IPS-NIHi7 (cell line): ENCODE data around the gene HSBP1.

Experiments
- DNase-seq: peaks from one replicate; pipeline ENCODE4 v3.0.0; 2012; ENCODE audit warnings: mixed read lengths; ENCODE audit errors: extremely low spot score

The HSBP1 gene

GRCh38 chr16:83807710-83808572 is at the start of gene HSBP1:
Gene HSBP1, plus strand, starts transcription at chr16:83807978. Its CDS starts 99 bp downstream, at chr16:83808077.
- peak; percentile 99 for DNase-seq

GRCh38 chr16:83762141-83762991 is 45.4 kb upstream of the HSBP1 start:
- no peak for DNase-seq

- no peak for DNase-seq
Measured at GRCh38 chr16:83762992-83763358, 44.8 kb upstream of the HSBP1 start.

GRCh38 chr16:83768986-83769385 is 38.8 kb upstream of the HSBP1 start:
- no peak for DNase-seq

- DNase-seq, result peak; percentile 46
Measured at GRCh38 chr16:83769397-83770008, 38.3 kb upstream of the HSBP1 start.

- no peak for DNase-seq
Measured at GRCh38 chr16:83771306-83771942, 36.4 kb upstream of the HSBP1 start.

- no peak for DNase-seq
Measured at GRCh38 chr16:83772806-83773205, 35.0 kb upstream of the HSBP1 start.

GRCh38 chr16:83774066-83774465 is 33.7 kb upstream of the HSBP1 start:
- DNase-seq, result no peak

GRCh38 chr16:83776944-83777343 is 30.8 kb upstream of the HSBP1 start:
- DNase-seq, result no peak

GRCh38 chr16:83779886-83780285 is 27.9 kb upstream of the HSBP1 start:
- no peak for DNase-seq

GRCh38 chr16:83785455-83785854 is 22.3 kb upstream of the HSBP1 start:
- no peak for DNase-seq

- DNase-seq, result no peak
Measured at GRCh38 chr16:83789642-83790401, 18.0 kb upstream of the HSBP1 start.

- no peak for DNase-seq
Measured at GRCh38 chr16:83791916-83792315, 15.9 kb upstream of the HSBP1 start.

GRCh38 chr16:83792391-83792790 is 15.4 kb upstream of the HSBP1 start:
- no peak for DNase-seq

GRCh38 chr16:83793179-83793578 is 14.6 kb upstream of the HSBP1 start:
- peak; percentile 56 for DNase-seq

- DNase-seq, result no peak
Measured at GRCh38 chr16:83794860-83795554, 12.8 kb upstream of the HSBP1 start.

- DNase-seq, result no peak
Measured at GRCh38 chr16:83797013-83797412, 10.8 kb upstream of the HSBP1 start.

- DNase-seq, result no peak
Measured at GRCh38 chr16:83799336-83799735, 8.4 kb upstream of the HSBP1 start.

- DNase-seq, result peak; percentile 35
Measured at GRCh38 chr16:83802135-83802534, 5.6 kb upstream of the HSBP1 start.

- no peak for DNase-seq
Measured at GRCh38 chr16:83802554-83803205, 5.1 kb upstream of the HSBP1 start.
